ENCODE data around the gene CASZ1. TPM values are rescaled to one million over a fixed set of nuclear protein-coding genes. Genes with fewer than 3 reads are reported as not detected.
A peak's percentile ranks its signal among the peaks of the same experiment; 100 is the strongest.

The CASZ1 gene
- total RNA-seq, 1 experiment from 2014 or later = 27.8 TPM

- peak overlapping the region; percentile 50 for H3K27ac ChIP-seq (ENCODE audit: low read length)
- H3K36me3 ChIP-seq (ENCODE audit: control insufficient read depth, insufficient read depth, low read length) = no peaks in the 10 kb centered on the region
- CTCF ChIA-PET = interaction anchor here (0.7 kb wide), 1 partner anchor 10 kb away, joined by 3 read pairs; no protein-coding TSS in a partner anchor
- peak overlapping the region; percentile 28 to 58 for H3K4me3 ChIP-seq (ENCODE audit: low read depth in 2 of 2, low read length in 2 of 2)
- ATAC-seq = peak; percentile 93
- POLR2A ChIA-PET = interaction anchor here (0.6 to 0.7 kb wide), 4 partner anchors 12 to 327 kb away, joined by 3 to 7 read pairs (median 4); no protein-coding TSS in a partner anchor
- in situ Hi-C loops (cut with HindIII; ENCODE audit: low pct_unique_long_range_greater_than_20kb, low sequenced_read_pairs) = no loop called here
- no peaks in the 10 kb centered on the region for H3K27me3 ChIP-seq (ENCODE audit: control insufficient read depth, insufficient read depth, low read length)
- peak; percentile 54 for DNase-seq (ENCODE audit: low read depth, low spot score)
- BruUV-seq (replicated peaks) = no TSS peak
- H3K9me3 ChIP-seq (ENCODE audit: control insufficient read depth, insufficient read depth, low read depth, low read length) = no peaks in the 10 kb centered on the region
- TF ChIP-seq POLR2AphosphoS5 (IDR thresholded peaks at IDR 0.05; ENCODE audit: low read depth, low read length) (no peak), REST (IDR thresholded peaks at IDR 0.05; ENCODE audit: insufficient read depth in 1 of 2, low read depth in 2 of 2, low read length in 1 of 2) (no peak), CTCF (IDR thresholded peaks at IDR 0.05) (no peak), SIN3A (IDR thresholded peaks at IDR 0.05; ENCODE audit: borderline replicate concordance, insufficient read depth, low read depth, low read length) (no peak), TCF7L2 (IDR thresholded peaks at IDR 0.05; ENCODE audit: low read depth, low read length) (no peak)
- intact Hi-C loops (cut with micrococcal nuclease; ENCODE audit: unreplicated experiment) = no loop called here
- peaks cover 27% of the 10 kb centered on the region for H3K4me1 ChIP-seq (ENCODE audit: control insufficient read depth, insufficient read depth, low read length)
Measured at GRCh38 chr1:10779201-10779600, 17.2 kb downstream of the CASZ1 start.

DNA sequence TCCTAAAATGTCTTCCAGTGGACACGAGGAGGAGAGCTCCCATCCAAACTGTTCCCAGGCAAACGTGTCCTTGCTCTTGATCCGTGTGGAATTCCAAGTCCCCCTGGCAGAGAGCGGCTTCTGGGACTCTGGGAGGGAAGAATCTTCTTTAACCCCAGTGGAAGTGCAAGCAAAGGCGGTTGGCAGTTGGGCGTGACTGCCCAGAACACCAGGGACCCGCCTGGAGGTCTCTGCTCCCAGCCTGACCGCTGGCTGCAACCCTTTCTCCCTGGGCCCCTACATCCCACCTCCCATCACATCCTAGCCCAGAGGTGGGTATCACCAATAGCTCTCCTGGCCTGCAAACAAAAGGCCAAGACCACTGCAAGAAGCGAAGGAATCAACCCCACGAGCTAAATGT, 17.8 kb downstream of the CASZ1 start:
- DNase-seq (ENCODE audit: low read depth, low spot score) (no peak), ATAC-seq (0 out of 2 replicates have a peak, but pooled peaks have one; percentile 22)
- Histone ChIP-seq H3K4me3 (ENCODE audit: low read depth in 2 of 2, low read length in 2 of 2) (peak overlapping the region in 1 of 2 experiments; percentile 58; a peak in 2 of 4 replicates), H3K9me3 (ENCODE audit: control insufficient read depth, insufficient read depth, low read depth, low read length) (no peaks in the 10 kb centered on the region), H3K27ac (ENCODE audit: low read length) (peak overlapping the region; percentile 50), H3K4me1 (ENCODE audit: control insufficient read depth, insufficient read depth, low read length) (peaks cover 29% of the 10 kb centered on the region), H3K27me3 (ENCODE audit: control insufficient read depth, insufficient read depth, low read length) (no peaks in the 10 kb centered on the region), H3K36me3 (ENCODE audit: control insufficient read depth, insufficient read depth, low read length) (no peaks in the 10 kb centered on the region)
- TF ChIP-seq POLR2AphosphoS5 (IDR thresholded peaks at IDR 0.05; ENCODE audit: low read depth, low read length) (no peak), SIN3A (IDR thresholded peaks at IDR 0.05; ENCODE audit: borderline replicate concordance, insufficient read depth, low read depth, low read length) (no peak), TCF7L2 (IDR thresholded peaks at IDR 0.05; ENCODE audit: low read depth, low read length) (no peak), CTCF (IDR thresholded peaks at IDR 0.05) (no peak), REST (IDR thresholded peaks at IDR 0.05; ENCODE audit: insufficient read depth in 1 of 2, low read depth in 2 of 2, low read length in 1 of 2) (no peak)
- ChIA-PET POLR2A (interaction anchor here (0.6 to 0.7 kb wide), 3 partner anchors 51 to 326 kb away, joined by 3 to 7 read pairs (median 3); no protein-coding TSS in a partner anchor), CTCF (interaction anchor here (0.7 kb wide), 1 partner anchor 10 kb away, joined by 3 read pairs; no protein-coding TSS in a partner anchor)
- intact Hi-C loops (cut with micrococcal nuclease; ENCODE audit: unreplicated experiment) = no loop called here
- BruUV-seq (replicated peaks) = TSS peak; percentile 81
- in situ Hi-C loops (cut with HindIII; ENCODE audit: low pct_unique_long_range_greater_than_20kb, low sequenced_read_pairs) = no loop called here

Data from Panc1 (cell line).